Activated CD8-positive, alpha-beta memory T cell treated with anti-CD3 and anti-CD28 coated beads for 36 hours (primary cell): ENCODE data around the gene GRIN2A. TPM values are rescaled to one million over a fixed set of nuclear protein-coding genes. Genes with fewer than 3 reads are reported as not detected.

Source experiments
- CTCF ChIA-PET: fragments of 350-600 bp; sonication (Branson Sonifier 250); formaldehyde crosslinking; loops from one replicate; lab custom pipeline; 2021; ENCODE audit warnings: antibody characterized with exemption; lab: Charles Lee
- POLR2A ChIA-PET: fragments of 350-600 bp; sonication (Branson Sonifier 250); formaldehyde crosslinking; loops from one replicate; lab custom pipeline; 2021; ENCODE audit warnings: antibody characterized with exemption; lab: Charles Lee
- total RNA-seq, 2 experiments: library from RNA; stranded (reverse); gene quantifications; one replicate each; pipeline ENCODE4 v1.2.3, GENCODE V29; 2021

Gene GRIN2A
- total RNA-seq, 2 experiments from 2014 or later: not detected

DNA sequence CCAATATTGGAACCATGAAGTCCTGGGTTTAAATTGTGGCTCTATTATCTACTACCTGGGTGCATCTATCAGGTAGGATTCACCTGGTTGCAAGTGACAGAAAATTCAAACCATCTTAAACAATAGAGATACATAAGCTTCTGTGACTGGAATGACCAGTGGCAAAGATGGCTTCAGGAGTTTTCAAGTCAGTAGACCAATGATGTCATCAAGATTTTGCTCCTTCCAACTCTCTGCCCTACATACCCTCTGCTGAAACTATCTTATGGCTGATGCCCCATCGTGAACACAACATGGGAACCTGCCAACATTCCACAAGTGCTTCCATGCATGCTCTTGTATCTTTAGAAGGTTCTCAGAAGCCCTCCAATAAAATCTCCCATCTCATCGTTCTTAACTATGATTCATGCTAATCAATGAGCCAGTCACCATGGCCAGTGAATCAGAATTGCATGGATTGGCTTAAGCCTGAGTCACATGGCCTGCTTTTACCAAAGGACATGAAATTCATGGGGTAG lies 180.9 kb downstream of the GRIN2A start:
- CTCF ChIA-PET: no interaction called here

DNA sequence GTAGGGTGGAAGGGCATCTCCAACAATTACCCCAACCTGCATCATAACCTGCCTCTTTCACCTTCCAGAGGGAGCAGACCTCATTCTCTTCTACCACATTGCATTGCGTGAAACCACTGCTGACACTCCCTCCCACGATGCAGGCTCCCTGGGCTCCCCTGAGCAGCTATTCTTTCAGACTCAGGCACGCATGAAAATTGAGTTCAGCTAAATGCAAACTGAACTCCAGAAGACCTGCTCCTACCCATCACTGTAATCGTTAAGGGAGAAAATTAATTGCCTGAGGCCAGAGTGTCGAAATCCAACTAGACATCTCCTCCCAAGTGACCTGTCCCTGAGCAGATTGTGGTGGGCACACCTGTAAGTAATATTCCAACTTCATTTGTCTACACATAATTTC lies 186.0 kb downstream of the GRIN2A start:
- CTCF ChIA-PET: no interaction called here

More for the DNA sequence above, 180.9 kb downstream of the GRIN2A start:
- POLR2A ChIA-PET: no interaction called here

GRCh38 chr16:9992441-9992840 lies 189.8 kb downstream of the GRIN2A start:
- CTCF ChIA-PET: no interaction called here
- POLR2A ChIA-PET: no interaction called here

More for the DNA sequence above, 186.0 kb downstream of the GRIN2A start:
- POLR2A ChIA-PET: no interaction called here

- CTCF ChIA-PET: no interaction called here
- POLR2A ChIA-PET: no interaction called here
Measured at GRCh38 chr16:9980981-9981380, 201.2 kb downstream of the GRIN2A start.

- ChIA-PET POLR2A (no interaction called here), CTCF (no interaction called here)
Measured at GRCh38 chr16:9978160-9978725, 204.0 kb downstream of the GRIN2A start.

DNA sequence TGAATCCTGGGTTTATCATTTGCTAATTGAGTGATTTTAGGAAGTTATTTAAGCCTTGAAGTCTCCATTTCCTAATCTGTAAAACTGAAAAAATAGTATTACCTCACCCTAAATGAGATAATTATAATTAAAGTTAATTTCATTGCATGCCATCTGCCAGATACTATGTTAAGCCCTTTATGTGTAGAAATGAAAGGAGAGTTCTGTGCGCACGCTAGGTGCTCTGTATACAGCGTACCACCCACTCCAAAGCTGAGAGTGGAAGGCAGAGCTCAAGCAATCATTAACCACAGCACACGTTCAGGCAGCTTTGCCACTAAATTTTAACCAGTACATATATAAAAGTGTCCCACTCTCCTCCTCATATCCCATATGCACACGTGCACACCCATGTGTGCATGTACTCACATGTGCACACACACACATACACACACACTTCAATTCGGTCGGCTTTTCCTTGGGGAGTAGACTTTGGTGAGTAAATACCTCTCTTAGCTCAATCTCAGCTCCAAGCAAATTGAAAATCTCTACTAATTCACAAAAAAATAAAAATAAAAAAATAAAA lies 204.8 kb downstream of the GRIN2A start:
- ChIA-PET POLR2A (no interaction called here), CTCF (no interaction called here)

GRCh38 chr16:9976601-9977000 lies 205.6 kb downstream of the GRIN2A start:
- ChIA-PET CTCF (no interaction called here), POLR2A (no interaction called here)

- ChIA-PET POLR2A (no interaction called here), CTCF (no interaction called here)
Measured at GRCh38 chr16:9971907-9972306, 210.3 kb downstream of the GRIN2A start.

DNA sequence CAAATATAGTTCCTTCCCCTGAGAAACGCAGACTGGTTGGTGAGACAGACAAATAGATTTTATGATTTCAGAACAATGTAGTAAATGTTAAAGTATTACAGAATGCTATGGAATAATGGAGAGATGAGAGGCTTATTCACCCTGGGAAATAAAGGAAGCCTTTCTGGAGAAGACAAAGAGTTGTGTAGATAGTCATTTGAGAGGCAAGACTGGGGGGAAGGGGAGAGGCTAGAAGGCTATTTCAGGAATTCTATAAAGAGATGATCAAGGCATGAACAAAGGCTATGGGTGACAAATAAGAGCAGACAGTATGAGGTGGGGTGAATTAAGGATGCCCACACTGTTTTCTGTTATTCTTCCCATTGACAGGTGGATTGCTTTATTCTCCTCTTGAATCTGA lies 211.4 kb downstream of the GRIN2A start:
- CTCF ChIA-PET: no interaction called here
- POLR2A ChIA-PET: no interaction called here

- ChIA-PET POLR2A (no interaction called here), CTCF (no interaction called here)
Measured at GRCh38 chr16:9970244-9970643, 212.0 kb downstream of the GRIN2A start.

GRCh38 chr16:9969580-9969979 lies 212.6 kb downstream of the GRIN2A start:
- CTCF ChIA-PET: no interaction called here

GRCh38 chr16:9966569-9967157 lies 215.6 kb downstream of the GRIN2A start:
- CTCF ChIA-PET: no interaction called here

More at GRCh38 chr16:9969580-9969979, 212.6 kb downstream of the GRIN2A start:
- POLR2A ChIA-PET: no interaction called here

DNA sequence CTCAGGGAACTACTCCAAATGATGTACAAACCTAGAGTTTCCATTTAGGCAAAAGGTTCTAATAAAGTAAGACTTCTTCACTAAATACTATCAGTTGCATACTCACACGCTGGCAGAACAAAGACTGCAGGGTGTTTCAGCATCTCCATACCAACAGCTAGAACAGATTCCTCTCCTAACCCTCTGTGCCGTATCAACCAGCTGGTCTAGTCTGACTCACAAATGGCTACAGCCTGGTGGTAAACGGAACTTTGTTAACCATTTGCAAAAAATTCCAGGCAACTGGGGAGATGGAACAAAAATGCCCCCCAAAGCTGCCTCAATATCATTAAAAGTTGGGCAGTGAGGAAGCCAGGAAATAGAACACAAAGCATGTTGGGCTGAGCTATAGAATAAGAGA lies 217.1 kb downstream of the GRIN2A start:
- ChIA-PET CTCF (no interaction called here), POLR2A (no interaction called here)

More at GRCh38 chr16:9966569-9967157, 215.6 kb downstream of the GRIN2A start:
- POLR2A ChIA-PET: no interaction called here

DNA sequence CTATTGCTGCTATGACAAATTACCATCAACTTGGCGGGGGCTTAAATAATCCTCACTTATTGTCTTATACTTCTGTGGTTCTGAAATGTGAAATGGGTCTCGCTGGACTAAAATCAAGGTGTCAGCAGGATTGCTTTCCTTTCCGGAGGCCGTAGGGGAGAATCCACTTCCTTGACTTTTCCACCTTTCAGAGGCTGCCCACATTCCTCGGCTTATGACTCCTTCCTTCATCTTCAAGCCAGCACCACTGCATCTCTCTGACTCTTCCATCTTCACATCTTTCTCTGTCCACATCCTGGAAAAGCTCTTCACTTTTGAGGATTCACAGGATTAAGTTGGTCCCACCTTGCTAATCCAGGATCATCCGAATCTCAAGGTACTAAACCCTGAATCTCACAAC lies 217.8 kb downstream of the GRIN2A start:
- POLR2A ChIA-PET: no interaction called here
- CTCF ChIA-PET: no interaction called here

- POLR2A ChIA-PET: no interaction called here
- CTCF ChIA-PET: no interaction called here
Measured at GRCh38 chr16:9957433-9957832, 224.8 kb downstream of the GRIN2A start.

- CTCF ChIA-PET: no interaction called here
- POLR2A ChIA-PET: no interaction called here
Measured at GRCh38 chr16:9957002-9957401, 225.2 kb downstream of the GRIN2A start.

GRCh38 chr16:9955677-9956076 lies 226.6 kb downstream of the GRIN2A start:
- POLR2A ChIA-PET: no interaction called here
- CTCF ChIA-PET: no interaction called here

GRCh38 chr16:9953908-9954570 lies 228.2 kb downstream of the GRIN2A start:
- CTCF ChIA-PET: no interaction called here

DNA sequence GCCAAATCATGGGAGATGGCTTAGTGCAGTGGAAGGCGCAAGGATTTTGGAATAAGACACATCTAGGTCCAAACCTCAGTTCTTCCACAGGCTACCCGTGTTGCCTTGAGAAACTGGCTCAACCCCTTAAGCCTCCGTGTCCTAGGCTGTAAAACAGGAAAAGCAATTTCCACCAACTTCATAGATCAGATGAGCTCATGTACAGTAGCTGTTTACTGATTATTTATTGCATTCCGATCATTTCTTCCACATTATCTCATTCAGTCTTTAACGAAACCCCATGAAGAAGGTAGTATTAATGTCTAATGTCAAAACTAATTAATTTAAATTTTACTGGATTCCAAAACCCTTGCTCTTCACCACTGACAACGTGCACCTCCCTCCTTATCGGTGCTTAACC lies 231.6 kb downstream of the GRIN2A start:
- ChIA-PET CTCF (no interaction called here), POLR2A (no interaction called here)

More at GRCh38 chr16:9953908-9954570, 228.2 kb downstream of the GRIN2A start:
- POLR2A ChIA-PET: no interaction called here

DNA sequence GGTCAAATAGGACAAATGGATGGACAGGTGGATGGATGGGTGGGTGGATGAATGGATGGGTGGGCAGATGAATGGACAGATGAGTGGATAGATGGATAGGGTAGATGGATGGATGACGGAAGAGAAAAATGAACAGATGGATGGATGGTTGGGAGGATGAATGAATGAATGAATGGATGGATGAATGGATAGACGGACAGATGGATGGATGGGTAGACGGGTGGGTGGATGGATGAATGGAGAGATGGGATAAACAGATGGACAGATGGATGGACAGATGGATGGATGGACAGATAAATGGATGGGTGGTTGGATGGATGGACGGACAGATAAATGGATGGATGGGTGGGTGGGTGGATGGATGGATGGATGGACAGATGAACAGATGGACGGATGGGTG lies 232.8 kb downstream of the GRIN2A start:
- ChIA-PET CTCF (no interaction called here), POLR2A (no interaction called here)

- POLR2A ChIA-PET: no interaction called here
- CTCF ChIA-PET: no interaction called here
Measured at GRCh38 chr16:9948933-9949332, 233.3 kb downstream of the GRIN2A start.
